H9 (cell line): ENCODE measurements around the gene TTC23L. TPM values are rescaled to one million over a fixed set of nuclear protein-coding genes. Genes with fewer than 3 reads are reported as not detected.

ENCODE experiments used
- DNase-seq: peaks from one replicate; pipeline ENCODE4 v3.0.0-alpha.2; 2017
- H2AFZ ChIP-seq: one replicate; pipeline ENCODE4 v1.6.1; 2013; ENCODE audit warnings: mild to moderate bottlenecking, low read length, control low read depth, moderate library complexity
- H2AK5ac ChIP-seq: 2 replicates; pipeline ENCODE4 v1.6.1; 2013; ENCODE audit warnings: low read length, control low read depth, mixed read lengths; ENCODE audit not compliant: insufficient read length
- H2BK120ac ChIP-seq: one replicate; pipeline ENCODE4 v1.6.1; 2013; ENCODE audit warnings: low read depth, mild to moderate bottlenecking, low read length, control low read depth, inconsistent platforms; ENCODE audit not compliant: poor library complexity, severe bottlenecking
- H2BK12ac ChIP-seq: 2 replicates; pipeline ENCODE4 v1.6.1; 2013; ENCODE audit warnings: low read length, control low read depth, mixed read lengths, low read depth; ENCODE audit not compliant: insufficient read length
- H2BK15ac ChIP-seq: 2 replicates; pipeline ENCODE4 v1.6.1; 2013; ENCODE audit warnings: low read depth, low read length, control low read depth
- H2BK20ac ChIP-seq: one replicate; pipeline ENCODE4 v1.6.1; 2013; ENCODE audit warnings: low read depth, mild to moderate bottlenecking, low read length, control low read depth, inconsistent platforms; ENCODE audit not compliant: poor library complexity, severe bottlenecking
- H2BK5ac ChIP-seq: 2 replicates; pipeline ENCODE4 v1.6.1; 2013; ENCODE audit warnings: low read length, control low read depth, mixed read lengths; ENCODE audit not compliant: insufficient read length
- H3K14ac ChIP-seq: 2 replicates; pipeline ENCODE4 v1.6.1; 2013; ENCODE audit warnings: low read length, control low read depth; ENCODE audit not compliant: insufficient read depth
- H3K18ac ChIP-seq: 2 replicates; pipeline ENCODE4 v1.6.1; 2013; ENCODE audit warnings: low read depth, mild to moderate bottlenecking, mixed read lengths, low read length, control low read depth; ENCODE audit not compliant: insufficient read length
- H3K23ac ChIP-seq: 2 replicates; pipeline ENCODE4 v1.6.1; 2013; ENCODE audit warnings: low read length, control low read depth, mixed read lengths, low read depth; ENCODE audit not compliant: insufficient read length
- H3K23me2 ChIP-seq: 2 replicates; pipeline ENCODE4 v1.6.1; 2013; ENCODE audit warnings: low read depth, mild to moderate bottlenecking, mixed read lengths, low read length, control low read depth; ENCODE audit not compliant: insufficient read length, poor library complexity, severe bottlenecking
- H3K27ac ChIP-seq: 2 replicates; pipeline ENCODE4 v1.5.1; 2013; ENCODE audit warnings: low read length, control low read depth, mixed read lengths, low read depth; ENCODE audit not compliant: insufficient read length
- H3K27me3 ChIP-seq: 2 replicates; pipeline ENCODE4 v1.6.1; 2013; ENCODE audit warnings: low read length, control low read depth, inconsistent platforms; ENCODE audit not compliant: insufficient read depth
- H3K4ac ChIP-seq: 2 replicates; pipeline ENCODE4 v1.6.1; 2013; ENCODE audit warnings: low read depth, mild to moderate bottlenecking, control low read depth, inconsistent platforms, low read length, moderate library complexity
- H3K4me1 ChIP-seq: 2 replicates; pipeline ENCODE4 v1.6.1; 2013; ENCODE audit warnings: low read length, control low read depth, inconsistent platforms; ENCODE audit not compliant: insufficient read depth
- H3K4me2 ChIP-seq: 2 replicates; pipeline ENCODE4 v1.6.1; 2013; ENCODE audit warnings: low read length, control low read depth, mixed read lengths; ENCODE audit not compliant: insufficient read length, insufficient read depth
- H3K56ac ChIP-seq: 2 replicates; pipeline ENCODE4 v1.6.1; 2013; ENCODE audit warnings: low read depth, mild to moderate bottlenecking, mixed read lengths, low read length, control low read depth; ENCODE audit not compliant: insufficient read length
- H3K79me1 ChIP-seq: 2 replicates; pipeline ENCODE4 v1.6.1; 2013; ENCODE audit warnings: low read depth, mild to moderate bottlenecking, moderate library complexity, low read length, control low read depth, inconsistent platforms; ENCODE audit not compliant: insufficient read depth, poor library complexity, severe bottlenecking
- H3K79me2 ChIP-seq: 2 replicates; pipeline ENCODE4 v1.6.1; 2013; ENCODE audit warnings: low read length, control low read depth, inconsistent platforms; ENCODE audit not compliant: insufficient read depth
- H3K9ac ChIP-seq: 2 replicates; pipeline ENCODE4 v1.6.1; 2013; ENCODE audit warnings: low read length, control low read depth, mixed read lengths; ENCODE audit not compliant: insufficient read length; ENCODE audit errors: extremely low read depth
- H3K9me3 ChIP-seq: one replicate; pipeline ENCODE4 v1.6.1; 2013; ENCODE audit warnings: low read depth, low read length, inconsistent platforms; ENCODE audit not compliant: control insufficient read depth
- H3T11ph ChIP-seq: one replicate; pipeline ENCODE4 v1.6.1; 2013; ENCODE audit warnings: mild to moderate bottlenecking, low read length, control low read depth, inconsistent platforms
- H4K20me1 ChIP-seq: one replicate; pipeline ENCODE4 v1.6.1; 2013; ENCODE audit not compliant: control insufficient read depth, insufficient read length, insufficient read depth
- H4K5ac ChIP-seq: 2 replicates; pipeline ENCODE4 v1.6.1; 2013; ENCODE audit warnings: low read depth, mild to moderate bottlenecking, mixed read lengths, low read length, control low read depth; ENCODE audit not compliant: insufficient read length
- H4K8ac ChIP-seq: replicated peaks from 2 replicates; pipeline ENCODE4 v1.6.1; 2013; ENCODE audit warnings: low read length, control low read depth, mixed read lengths, low read depth; ENCODE audit not compliant: insufficient read length
- H4K91ac ChIP-seq: 2 replicates; pipeline ENCODE4 v1.6.1; 2013; ENCODE audit warnings: low read depth, mild to moderate bottlenecking, moderate library complexity, mixed read lengths, low read length, control low read depth; ENCODE audit not compliant: insufficient read length
- H3K27ac Mint-ChIP-seq, 3 experiments: 2 replicates in 2 of 3; 3 replicates in 1 of 3; pipeline ENCODE4 v1.8.0; 2020 to 2021; ENCODE audit warnings: mixed read lengths in 3 of 3, mild to moderate bottlenecking in 1 of 3, moderate library complexity in 1 of 3
- H3K27me3 Mint-ChIP-seq: 2 replicates; pipeline ENCODE4 v1.8.0; 2021; ENCODE audit warnings: low read depth, mild to moderate bottlenecking, moderate library complexity, mixed read lengths
- H3K36me3 Mint-ChIP-seq, 3 experiments: 2 replicates in 2 of 3; 3 replicates in 1 of 3; pipeline ENCODE4 v1.8.0; 2020 to 2021; ENCODE audit warnings: low read depth in 3 of 3, mixed read lengths in 3 of 3; ENCODE audit not compliant: insufficient read depth in 1 of 3
- H3K4me1 Mint-ChIP-seq, 2 experiments: 2 replicates each; pipeline ENCODE4 v1.8.0; 2020; ENCODE audit warnings: mixed read lengths in 2 of 2
- H3K4me3 Mint-ChIP-seq, 2 experiments: 2 replicates in 1 of 2; 3 replicates in 1 of 2; pipeline ENCODE4 v1.8.0; 2020 to 2021; ENCODE audit warnings: mild to moderate bottlenecking in 2 of 2, mixed read lengths in 2 of 2, moderate library complexity in 1 of 2
- H3K9me3 Mint-ChIP-seq, 2 experiments: 2 replicates in 1 of 2; 3 replicates in 1 of 2; pipeline ENCODE4 v1.8.0; 2020; ENCODE audit warnings: mild to moderate bottlenecking in 2 of 2, mixed read lengths in 2 of 2, moderate library complexity in 1 of 2
- CTCF ChIP-seq: fragments of 200-600 bp; sonication (generic); conservative IDR thresholded peaks from 3 replicates; pipeline ENCODE4 v1.8.0; 2021; ENCODE audit warnings: antibody characterized with exemption, mild to moderate bottlenecking
- WGBS: extraction: QIAGEN DNeasy Blood & Tissue Kit; methylation state at CpG from one replicate; pipeline ENCODE4 v1.1.7; 2013; ENCODE audit warnings: missing lambda C conversion rate, low lambda C conversion rate, mixed read lengths; ENCODE audit not compliant: insufficient read length; ENCODE audit errors: extremely low coverage; 5-methylcytosine and 5-hydroxymethylcytosine counted together
- total RNA-seq: library from RNA; stranded (reverse); gene quantifications from 2 replicates; pipeline ENCODE4 v1.2.1, GENCODE V29; 2021

Gene TTC23L
- total RNA-seq, 1 experiment from 2014 or later: 0.96 TPM

GRCh38 chr5:34941936-34942335 lies 103.0 kb downstream of the TTC23L start:
- H3K56ac ChIP-seq: no peak overlapping the region
- no peaks in the 10 kb centered on the region for H3K79me2 ChIP-seq
- no peak overlapping the region for H4K8ac ChIP-seq
- no peak overlapping the region for H3K27ac ChIP-seq
- peaks cover 17 to 81% (median 64%) of the 10 kb centered on the region in 3 experiments; a peak in 6 of 7 replicates for H3K36me3 Mint-ChIP-seq
- H3K27me3 Mint-ChIP-seq: no peaks in the 10 kb centered on the region
- no peak for DNase-seq
- no peak overlapping the region for H3K4me2 ChIP-seq
- no peak overlapping the region for H3K14ac ChIP-seq
- no peak overlapping the region for H3K27ac Mint-ChIP-seq
- H3K23me2 ChIP-seq: peaks cover 3% of the 10 kb centered on the region
- no peaks in the 10 kb centered on the region for H3K4me1 Mint-ChIP-seq
- no peaks in the 10 kb centered on the region for H3K79me1 ChIP-seq
- TF ChIP-seq CTCF: no peak
- H3K4ac ChIP-seq: no peak overlapping the region
- H4K5ac ChIP-seq: no peak overlapping the region
- H3K4me1 ChIP-seq: no peaks in the 10 kb centered on the region
- no peak overlapping the region for H2BK20ac ChIP-seq
- H2AK5ac ChIP-seq: no peak overlapping the region
- no peaks in the 10 kb centered on the region for H4K20me1 ChIP-seq
- no peaks in the 10 kb centered on the region for H3K9me3 ChIP-seq
- no peak overlapping the region for H2AFZ ChIP-seq
- H3K23ac ChIP-seq: no peak overlapping the region
- H2BK5ac ChIP-seq: no peak overlapping the region
- WGBS: no CpG with 5 or more reads among the region's 3 CpGs
- no peak overlapping the region for H3K4me3 Mint-ChIP-seq
- H2BK120ac ChIP-seq: no peak overlapping the region
- H2BK12ac ChIP-seq: no peak overlapping the region
- no peaks in the 10 kb centered on the region for H3K9me3 Mint-ChIP-seq
- H3T11ph ChIP-seq: no peak overlapping the region
- H3K18ac ChIP-seq: no peak overlapping the region
- no peak overlapping the region for H2BK15ac ChIP-seq
- H4K91ac ChIP-seq: no peak overlapping the region
- no peaks in the 10 kb centered on the region for H3K27me3 ChIP-seq
- no peak overlapping the region for H3K9ac ChIP-seq
